ENCODE results near the gene TTC23. TPM values are rescaled to one million over a fixed set of nuclear protein-coding genes. Genes with fewer than 3 reads are reported as not detected.
"Not testable (repeated sequence)": the region's sequence is repeated elsewhere in the genome, so short reads cannot be mapped to it uniquely, and the experiment has no call there.

The TTC23 gene
- total and polyA plus RNA-seq, 7 experiments from 2014 or later, result 0.34 to 4.0 (median 0.92) TPM

GRCh38 chr15:99192181-99192580, 57.2 kb downstream of the TTC23 start:
- H3K4me1 ChIP-seq (ENCODE audit: control insufficient read depth in 2 of 2, insufficient read depth in 2 of 2, low read length in 2 of 2); H3K9me3 Mint-ChIP-seq; H3K36me3 ChIP-seq (ENCODE audit: control insufficient read depth in 2 of 3, insufficient read depth in 3 of 3, low read length in 3 of 3); H3K4me1 Mint-ChIP-seq; H3K27me3 Mint-ChIP-seq; POLR2A ChIA-PET; H3K9me3 ChIP-seq (ENCODE audit: control insufficient read depth in 2 of 3, low read length in 3 of 3); H3K4me3 Mint-ChIP-seq; H3K27me3 ChIP-seq (ENCODE audit: control insufficient read depth in 2 of 2, insufficient read depth in 2 of 2, low read length in 2 of 2); intact Hi-C loops (cut with micrococcal nuclease); H3K27ac Mint-ChIP-seq; H3K4me3 ChIP-seq (ENCODE audit: low read length); H3K27ac ChIP-seq (ENCODE audit: low read depth, low read length); DNase-seq; H3K36me3 Mint-ChIP-seq; ATAC-seq: not testable (repeated sequence)
- CTCF ChIA-PET, result interaction anchor here (0.6 kb wide), 1 partner anchor 96 kb away, joined by 3 read pairs; no protein-coding TSS in a partner anchor

- Mint-ChIP-seq H3K4me3 (no peak overlapping the region), H3K27me3 (peaks cover 0 to 3% (median 0%) of the 10 kb centered on the region in 5 donors), H3K36me3 (peaks cover 0 to 10% (median 0%) of the 10 kb centered on the region in 5 donors), H3K4me1 (no peaks in the 10 kb centered on the region), H3K27ac (no peak overlapping the region), H3K9me3 (peaks cover 0 to 6% (median 1%) of the 10 kb centered on the region in 11 donors)
- ATAC-seq (no peak), DNase-seq (no peak)
- H3K27ac ChIP-seq (ENCODE audit: low read depth, low read length), result no peak overlapping the region
- intact Hi-C loops (cut with micrococcal nuclease), result no loop called here
- no peaks in the 10 kb centered on the region for H3K36me3 ChIP-seq (ENCODE audit: control insufficient read depth in 2 of 3, insufficient read depth in 3 of 3, low read length in 3 of 3)
- H3K4me3 ChIP-seq (ENCODE audit: low read length), result no peak overlapping the region
- no peaks in the 10 kb centered on the region for H3K27me3 ChIP-seq (ENCODE audit: control insufficient read depth in 2 of 2, insufficient read depth in 2 of 2, low read length in 2 of 2)
- no peaks in the 10 kb centered on the region for H3K4me1 ChIP-seq (ENCODE audit: control insufficient read depth in 2 of 2, insufficient read depth in 2 of 2, low read length in 2 of 2)
- H3K9me3 ChIP-seq (ENCODE audit: control insufficient read depth in 2 of 3, low read length in 3 of 3), result no peaks in the 10 kb centered on the region
- ChIA-PET CTCF (no interaction called here), POLR2A (interaction anchor here (0.6 kb wide), 1 partner anchor 14 kb away, joined by 3 read pairs; no protein-coding TSS in a partner anchor)
Observed at GRCh38 chr15:99187936-99188335, 61.4 kb downstream of the TTC23 start.

- H3K27ac Mint-ChIP-seq, result no peak overlapping the region
- CTCF ChIA-PET, result no interaction called here
- intact Hi-C loops (cut with micrococcal nuclease), result no loop called here
Observed at GRCh38 chr15:99185414-99186130, 63.8 kb downstream of the TTC23 start.

GRCh38 chr15:99182791-99183190, 66.6 kb downstream of the TTC23 start:
- no peak for ATAC-seq
- CTCF ChIA-PET, result no interaction called here

More at GRCh38 chr15:99185414-99186130, 63.8 kb downstream of the TTC23 start:
- no peak overlapping the region for H3K4me3 Mint-ChIP-seq
- DNase-seq (no peak), ATAC-seq (no peak)
- Histone ChIP-seq H3K9me3 (ENCODE audit: control insufficient read depth in 2 of 3, low read length in 3 of 3) (no peaks in the 10 kb centered on the region), H3K27ac (ENCODE audit: low read depth, low read length) (no peak overlapping the region), H3K4me3 (ENCODE audit: low read length) (no peak overlapping the region), H3K27me3 (ENCODE audit: control insufficient read depth in 2 of 2, insufficient read depth in 2 of 2, low read length in 2 of 2) (no peaks in the 10 kb centered on the region), H3K4me1 (ENCODE audit: control insufficient read depth in 2 of 2, insufficient read depth in 2 of 2, low read length in 2 of 2) (no peaks in the 10 kb centered on the region), H3K36me3 (ENCODE audit: control insufficient read depth in 2 of 3, insufficient read depth in 3 of 3, low read length in 3 of 3) (no peaks in the 10 kb centered on the region)
- POLR2A ChIA-PET, result no interaction called here
- peaks cover 0 to 6% (median 0%) of the 10 kb centered on the region in 5 donors for H3K27me3 Mint-ChIP-seq
- no peaks in the 10 kb centered on the region for H3K4me1 Mint-ChIP-seq
- H3K36me3 Mint-ChIP-seq, result peaks cover 0 to 4% (median 0%) of the 10 kb centered on the region in 5 donors
- no peaks in the 10 kb centered on the region for H3K9me3 Mint-ChIP-seq

GRCh38 chr15:99181545-99181971, 67.8 kb downstream of the TTC23 start:
- H3K27me3 ChIP-seq (ENCODE audit: control insufficient read depth in 2 of 2, insufficient read depth in 2 of 2, low read length in 2 of 2), result no peaks in the 10 kb centered on the region
- Mint-ChIP-seq H3K27me3 (peaks cover 0 to 6% (median 0%) of the 10 kb centered on the region in 5 donors), H3K4me1 (no peaks in the 10 kb centered on the region), H3K27ac (no peak overlapping the region), H3K4me3 (no peak overlapping the region), H3K9me3 (no peaks in the 10 kb centered on the region), H3K36me3 (peaks cover 0 to 4% (median 0%) of the 10 kb centered on the region in 5 donors)
- H3K27ac ChIP-seq (ENCODE audit: low read depth, low read length), result no peak overlapping the region
- no peaks in the 10 kb centered on the region for H3K4me1 ChIP-seq (ENCODE audit: control insufficient read depth in 2 of 2, insufficient read depth in 2 of 2, low read length in 2 of 2)
- ATAC-seq, result no peak
- ChIA-PET CTCF (no interaction called here), POLR2A (no interaction called here)
- H3K36me3 ChIP-seq (ENCODE audit: control insufficient read depth in 2 of 3, insufficient read depth in 3 of 3, low read length in 3 of 3), result no peaks in the 10 kb centered on the region
- no peak for DNase-seq
- no peak overlapping the region for H3K4me3 ChIP-seq (ENCODE audit: low read length)
- intact Hi-C loops (cut with micrococcal nuclease), result no loop called here
- H3K9me3 ChIP-seq (ENCODE audit: control insufficient read depth in 2 of 3, low read length in 3 of 3), result no peaks in the 10 kb centered on the region

More at GRCh38 chr15:99182791-99183190, 66.6 kb downstream of the TTC23 start:
- Histone ChIP-seq H3K4me3 (ENCODE audit: low read length) (no peak overlapping the region), H3K9me3 (ENCODE audit: control insufficient read depth in 2 of 3, low read length in 3 of 3) (no peaks in the 10 kb centered on the region), H3K4me1 (ENCODE audit: control insufficient read depth in 2 of 2, insufficient read depth in 2 of 2, low read length in 2 of 2) (no peaks in the 10 kb centered on the region), H3K27me3 (ENCODE audit: control insufficient read depth in 2 of 2, insufficient read depth in 2 of 2, low read length in 2 of 2) (no peaks in the 10 kb centered on the region), H3K27ac (ENCODE audit: low read depth, low read length) (no peak overlapping the region), H3K36me3 (ENCODE audit: control insufficient read depth in 2 of 3, insufficient read depth in 3 of 3, low read length in 3 of 3) (no peaks in the 10 kb centered on the region)
- Mint-ChIP-seq H3K4me3 (no peak overlapping the region), H3K9me3 (no peaks in the 10 kb centered on the region), H3K36me3 (peaks cover 0 to 4% (median 0%) of the 10 kb centered on the region in 5 donors), H3K4me1 (no peaks in the 10 kb centered on the region), H3K27ac (no peak overlapping the region), H3K27me3 (peaks cover 0 to 6% (median 0%) of the 10 kb centered on the region in 5 donors)
- DNase-seq, result no peak
- POLR2A ChIA-PET, result no interaction called here
- intact Hi-C loops (cut with micrococcal nuclease), result no loop called here

- no peaks in the 10 kb centered on the region for H3K36me3 ChIP-seq (ENCODE audit: control insufficient read depth in 2 of 3, insufficient read depth in 3 of 3, low read length in 3 of 3)
- H3K27me3 ChIP-seq (ENCODE audit: control insufficient read depth in 2 of 2, insufficient read depth in 2 of 2, low read length in 2 of 2), result no peaks in the 10 kb centered on the region
- Mint-ChIP-seq H3K27ac (peak overlapping the region in 1 of 9 donors; percentile 37), H3K27me3 (peaks cover 0 to 6% (median 0%) of the 10 kb centered on the region in 5 donors), H3K4me1 (no peaks in the 10 kb centered on the region), H3K9me3 (no peaks in the 10 kb centered on the region), H3K4me3 (no peak overlapping the region), H3K36me3 (peaks cover 0 to 4% (median 0%) of the 10 kb centered on the region in 5 donors)
- H3K27ac ChIP-seq (ENCODE audit: low read depth, low read length), result no peak overlapping the region
- H3K9me3 ChIP-seq (ENCODE audit: control insufficient read depth in 2 of 3, low read length in 3 of 3), result no peaks in the 10 kb centered on the region
- no peaks in the 10 kb centered on the region for H3K4me1 ChIP-seq (ENCODE audit: control insufficient read depth in 2 of 2, insufficient read depth in 2 of 2, low read length in 2 of 2)
- no peak overlapping the region for H3K4me3 ChIP-seq (ENCODE audit: low read length)
- ATAC-seq, result no peak
- CTCF ChIA-PET, result no interaction called here
- POLR2A ChIA-PET, result no interaction called here
- intact Hi-C loops (cut with micrococcal nuclease), result no loop called here
- no peak for DNase-seq
Observed at GRCh38 chr15:99180964-99181306, 68.4 kb downstream of the TTC23 start.

Measured in naive thymus-derived CD4-positive, alpha-beta T cell (primary cell).